Neural progenitor cell (in vitro differentiated cells): ENCODE measurements around the gene DHRS7.

Experiments used
- CTCF ChIP-seq: fragments of 200-600 bp; sonication (generic); IDR thresholded peaks from 2 replicates; pipeline ENCODE4 v1.5.1; 2017; ENCODE audit warnings: antibody characterized with exemption, mild to moderate bottlenecking
- EZH2 ChIP-seq: fragments of 200-600 bp; sonication (generic); IDR thresholded peaks from 2 replicates; pipeline ENCODE4 v1.6.1; 2017; ENCODE audit warnings: antibody characterized with exemption, mild to moderate bottlenecking, moderate library complexity
- EZH2phosphoT487 ChIP-seq: fragments of 200-600 bp; sonication (generic); IDR thresholded peaks from 2 replicates; pipeline ENCODE4 v1.6.1; 2017; ENCODE audit warnings: antibody characterized with exemption

GRCh38 chr14:60102389-60102788 is 62.8 kb downstream of the DHRS7 start:
- no peak for TF ChIP-seq CTCF
- no peak for TF ChIP-seq EZH2
- no peak for TF ChIP-seq EZH2phosphoT487
